Lower lobe of right lung (tissue), 2 donors: ENCODE measurements around the gene AQP1. TPM values are rescaled to one million over a fixed set of nuclear protein-coding genes. Genes with fewer than 3 reads are reported as not detected.
A peak's percentile ranks its signal among the peaks of the same experiment; 100 is the strongest.

Source experiments
- ATAC-seq, 2 donors: fragments of 200-7000 bp; cut with Tn5 transposase; one replicate each; pipeline ENCODE4 v1.9.1; 2020 to 2022; ENCODE audit warnings: mild to moderate bottlenecking in 2 of 2, moderate library complexity in 2 of 2
- DNase-seq: peaks from one replicate; pipeline ENCODE4 v3.0.0-alpha.2; 2020
- H3K27ac ChIP-seq: fragments of 200-600 bp; one replicate; pipeline ENCODE4 v1.8.0; 2022
- H3K27me3 ChIP-seq: fragments of 200-600 bp; one replicate; pipeline ENCODE4 v1.8.0; 2022; ENCODE audit warnings: low read depth
- H3K36me3 ChIP-seq: fragments of 200-600 bp; one replicate; pipeline ENCODE4 v1.8.0; 2022; ENCODE audit warnings: mild to moderate bottlenecking
- H3K4me1 ChIP-seq: fragments of 200-600 bp; one replicate; pipeline ENCODE4 v1.8.0; 2022
- H3K4me3 ChIP-seq: fragments of 200-600 bp; one replicate; pipeline ENCODE4 v1.8.0; 2022; ENCODE audit warnings: mild to moderate bottlenecking
- H3K9me3 ChIP-seq: fragments of 200-600 bp; one replicate; pipeline ENCODE4 v1.8.0; 2022
- intact Hi-C: fragments of 100-400 bp; cut with DNase I; formaldehyde crosslinking; loops from one replicate; pipeline ENCODE4 v1.11.0; 2022
- total RNA-seq: library from RNA; stranded (reverse); fragmentation: NEBNext Ultra II Directional; extraction: Animal tissue kit (Norgen Biotek cat#: 25700); gene quantifications from one replicate; pipeline ENCODE4 v1.2.1, GENCODE V29; 2021
- TF ChIP-seq, protein P1 (sequence below): fragments of 200-600 bp; IDR thresholded peaks from one replicate; pipeline ENCODE4 v1.8.0; 2022; ENCODE audit warnings: antibody characterized with exemption, mild to moderate bottlenecking
- donor health status: DM: no; HTN: yes; CAD: no; lungs with severe emphysema.

AQP1 gene
- total RNA-seq, 1 donor from 2014 or later, result 826 TPM

DNA sequence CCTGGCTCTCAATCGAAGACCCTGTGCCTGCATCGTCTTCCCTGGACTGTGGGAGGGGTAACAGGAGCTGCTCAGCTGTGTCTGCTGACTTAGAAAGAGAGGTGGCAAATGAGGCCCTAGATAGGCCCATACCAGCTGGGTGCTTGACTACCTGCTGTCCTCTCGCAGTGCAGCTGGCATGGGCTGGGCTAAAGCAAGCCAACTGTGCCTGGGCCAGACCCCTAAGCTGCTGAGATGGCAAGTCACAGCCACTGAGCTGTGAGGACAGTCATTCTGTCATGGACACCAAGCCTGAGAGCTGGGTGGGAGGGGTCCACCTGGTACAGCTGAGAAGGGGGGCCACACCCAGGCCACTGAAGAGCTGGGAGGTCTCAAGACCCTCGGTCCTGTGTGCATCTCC is 45.8 kb upstream of the AQP1 start:
- intact Hi-C loops, result no loop called here
- ATAC-seq, result no peak

DNA sequence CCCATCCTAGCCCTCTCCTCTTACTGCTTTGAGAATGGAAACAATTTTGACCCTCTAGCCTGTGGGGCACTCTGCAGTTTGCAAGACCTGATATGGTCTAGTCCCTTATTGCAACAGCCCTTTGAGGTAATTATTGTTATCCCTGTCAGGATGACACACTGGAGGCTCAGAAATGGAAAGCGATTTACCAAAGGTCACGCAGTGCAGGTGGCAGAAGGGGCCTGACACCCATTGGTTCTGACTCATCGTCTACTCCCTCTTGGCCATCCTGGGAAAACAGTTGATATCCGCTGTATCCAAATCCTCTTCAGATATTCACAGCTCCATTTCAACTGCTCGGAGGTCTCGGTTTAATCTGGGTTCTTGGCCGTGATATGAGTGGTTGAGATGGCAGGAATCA is 44.7 kb upstream of the AQP1 start:
- no peaks in the 10 kb centered on the region for H3K27me3 ChIP-seq
- H3K9me3 ChIP-seq, result no peaks in the 10 kb centered on the region
- intact Hi-C loops, result no loop called here
- no peak overlapping the region for H3K27ac ChIP-seq
- DNase-seq (no peak), ATAC-seq (no peak)
- no peak overlapping the region for H3K4me3 ChIP-seq
- TF ChIP-seq, protein P1, sequence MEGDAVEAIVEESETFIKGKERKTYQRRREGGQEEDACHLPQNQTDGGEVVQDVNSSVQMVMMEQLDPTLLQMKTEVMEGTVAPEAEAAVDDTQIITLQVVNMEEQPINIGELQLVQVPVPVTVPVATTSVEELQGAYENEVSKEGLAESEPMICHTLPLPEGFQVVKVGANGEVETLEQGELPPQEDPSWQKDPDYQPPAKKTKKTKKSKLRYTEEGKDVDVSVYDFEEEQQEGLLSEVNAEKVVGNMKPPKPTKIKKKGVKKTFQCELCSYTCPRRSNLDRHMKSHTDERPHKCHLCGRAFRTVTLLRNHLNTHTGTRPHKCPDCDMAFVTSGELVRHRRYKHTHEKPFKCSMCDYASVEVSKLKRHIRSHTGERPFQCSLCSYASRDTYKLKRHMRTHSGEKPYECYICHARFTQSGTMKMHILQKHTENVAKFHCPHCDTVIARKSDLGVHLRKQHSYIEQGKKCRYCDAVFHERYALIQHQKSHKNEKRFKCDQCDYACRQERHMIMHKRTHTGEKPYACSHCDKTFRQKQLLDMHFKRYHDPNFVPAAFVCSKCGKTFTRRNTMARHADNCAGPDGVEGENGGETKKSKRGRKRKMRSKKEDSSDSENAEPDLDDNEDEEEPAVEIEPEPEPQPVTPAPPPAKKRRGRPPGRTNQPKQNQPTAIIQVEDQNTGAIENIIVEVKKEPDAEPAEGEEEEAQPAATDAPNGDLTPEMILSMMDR, result no peak
- peaks cover 25% of the 10 kb centered on the region for H3K4me1 ChIP-seq
- H3K36me3 ChIP-seq, result peaks cover 15% of the 10 kb centered on the region

More for the DNA sequence above, 45.8 kb upstream of the AQP1 start:
- no peak overlapping the region for H3K4me3 ChIP-seq
- TF ChIP-seq, protein P1, result no peak
- peaks cover 25% of the 10 kb centered on the region for H3K4me1 ChIP-seq
- no peak overlapping the region for H3K27ac ChIP-seq
- no peak for DNase-seq
- H3K36me3 ChIP-seq, result peaks cover 6% of the 10 kb centered on the region
- no peaks in the 10 kb centered on the region for H3K27me3 ChIP-seq
- H3K9me3 ChIP-seq, result no peaks in the 10 kb centered on the region

DNA sequence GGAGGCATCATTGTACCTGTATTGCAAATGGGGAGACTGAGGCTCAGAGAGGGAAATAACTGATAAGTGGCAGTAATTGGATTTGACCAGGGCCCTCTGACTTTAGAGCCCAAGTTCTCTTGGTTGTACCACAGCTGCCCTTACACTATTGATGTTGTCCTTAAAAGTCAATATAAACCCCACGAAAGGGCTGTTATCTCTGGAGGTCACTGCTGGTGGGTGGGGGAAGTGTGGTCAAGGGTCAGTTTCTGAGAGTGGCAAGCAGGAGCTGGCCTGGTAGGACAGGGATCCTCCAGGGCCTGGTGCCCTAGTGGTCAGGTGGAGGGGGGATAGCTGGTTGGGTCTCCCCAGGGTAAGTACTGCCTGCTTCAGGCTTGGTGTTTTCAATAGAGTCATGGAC is 44.2 kb upstream of the AQP1 start:
- DNase-seq (no peak), ATAC-seq (no peak)
- no peak overlapping the region for H3K27ac ChIP-seq

DNA sequence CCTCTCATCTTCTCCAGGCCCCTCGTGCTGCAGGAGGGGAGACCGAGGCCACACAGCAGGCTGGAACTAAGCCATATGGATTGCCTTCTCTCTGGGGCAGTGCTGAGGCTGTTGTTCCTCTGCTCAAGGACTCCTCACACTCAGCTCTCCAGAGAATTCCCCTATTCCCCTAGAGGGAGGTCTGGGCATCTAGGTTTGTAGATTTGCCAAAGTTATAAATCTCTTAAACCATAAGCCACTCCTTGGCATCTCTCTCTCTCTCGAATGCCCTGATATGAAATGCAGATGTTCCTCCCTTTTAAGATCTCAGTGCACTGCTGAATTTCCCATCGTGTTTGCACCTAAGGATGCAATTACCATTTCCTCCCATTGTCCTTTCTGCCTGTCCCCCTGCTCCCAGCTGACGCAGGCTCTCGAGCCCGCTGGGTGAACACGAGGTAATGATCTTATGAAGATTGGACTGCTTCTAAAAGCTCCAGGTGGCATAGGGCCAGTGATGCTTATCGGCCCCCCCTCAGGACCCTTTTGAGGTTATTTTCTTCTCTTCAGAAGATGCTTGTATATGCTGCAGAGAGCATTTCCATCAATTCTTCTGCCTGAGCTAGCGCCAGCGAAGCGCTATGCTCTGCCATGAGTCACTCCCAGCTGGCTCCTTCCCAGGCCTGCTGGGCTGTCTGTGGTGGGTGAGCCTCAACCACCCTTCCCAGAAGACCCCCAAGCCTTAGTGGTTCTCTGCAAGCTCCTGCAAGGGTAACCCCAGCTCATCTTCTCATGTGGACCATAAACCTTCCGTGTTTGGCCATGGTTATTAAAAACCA is 41.6 kb upstream of the AQP1 start:
- no peak for DNase-seq
- Histone ChIP-seq H3K9me3 (no peaks in the 10 kb centered on the region), H3K27ac (peak overlapping the region; percentile 41), H3K27me3 (no peaks in the 10 kb centered on the region), H3K4me3 (no peak overlapping the region), H3K36me3 (peaks cover 31% of the 10 kb centered on the region), H3K4me1 (peaks cover 16% of the 10 kb centered on the region)
- ATAC-seq, result no peak
- TF ChIP-seq, protein P1, result no peak
- intact Hi-C loops, result no loop called here

More for the DNA sequence above, 44.2 kb upstream of the AQP1 start:
- H3K36me3 ChIP-seq, result peaks cover 16% of the 10 kb centered on the region
- no peak overlapping the region for H3K4me3 ChIP-seq
- intact Hi-C loops, result no loop called here
- TF ChIP-seq, protein P1, result no peak
- H3K27me3 ChIP-seq, result no peaks in the 10 kb centered on the region
- H3K9me3 ChIP-seq, result no peaks in the 10 kb centered on the region
- H3K4me1 ChIP-seq, result peaks cover 25% of the 10 kb centered on the region

DNA sequence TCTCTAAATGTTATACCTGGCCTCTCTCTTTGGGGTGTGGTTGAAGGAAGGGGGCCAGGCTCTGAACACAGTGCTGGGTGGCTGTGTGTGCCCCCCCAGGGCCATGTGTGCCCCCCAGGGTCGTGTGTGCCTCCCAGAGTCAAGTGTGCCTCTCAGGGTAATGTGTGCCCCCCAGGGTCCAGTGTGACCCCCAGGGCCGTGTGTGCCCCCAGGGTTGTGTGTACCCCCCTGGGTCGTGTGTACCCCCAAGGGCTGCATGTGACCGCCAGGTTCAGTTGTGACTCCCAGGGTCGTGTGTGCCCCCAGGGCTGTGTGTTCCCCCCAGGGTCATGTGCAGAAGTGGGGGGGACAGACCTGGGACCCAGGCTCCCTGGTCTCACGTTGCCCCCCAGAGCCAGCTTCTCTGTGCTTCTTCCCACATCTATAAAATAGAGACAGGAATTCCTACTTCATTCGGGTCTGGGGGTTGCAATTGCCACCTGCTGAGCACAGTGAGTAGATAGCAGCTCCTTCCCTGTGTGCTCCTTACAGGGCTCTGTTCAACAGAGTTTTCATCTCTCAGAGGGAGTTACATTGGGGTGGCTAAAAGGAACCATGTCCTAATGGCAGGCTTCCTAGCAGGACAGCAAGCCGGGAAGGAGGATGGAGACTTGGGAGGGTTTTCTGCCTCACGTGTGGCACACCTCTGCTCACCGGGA is 40.7 kb upstream of the AQP1 start:
- DNase-seq, result no peak
- TF ChIP-seq, protein P1, result no peak
- peaks cover 16% of the 10 kb centered on the region for H3K4me1 ChIP-seq
- no peak overlapping the region for H3K4me3 ChIP-seq
- no peaks in the 10 kb centered on the region for H3K27me3 ChIP-seq
- intact Hi-C loops, result no loop called here
- no peaks in the 10 kb centered on the region for H3K9me3 ChIP-seq
- ATAC-seq, result peak in 1 of 2 donors; percentile 4
- peak overlapping the region; percentile 9 for H3K27ac ChIP-seq
- H3K36me3 ChIP-seq, result peaks cover 38% of the 10 kb centered on the region
